Mucosa of gallbladder (tissue), 1 donor: ENCODE measurements around the gene LARP1B. TPM values are rescaled to one million over a fixed set of nuclear protein-coding genes. Genes with fewer than 3 reads are reported as not detected.
"Not testable (repeated sequence)": the region's sequence is repeated elsewhere in the genome, so short reads cannot be mapped to it uniquely, and the experiment has no call there.

Experiments
- DNase-seq: peaks from one replicate; pipeline ENCODE4 v3.0.0-alpha.2; 2020; ENCODE audit warnings: low spot score
- total RNA-seq: library from RNA; stranded (reverse); gene quantifications from one replicate; pipeline ENCODE4 v1.2.1, GENCODE V29; 2021
- donor health status: DM: no; HTN: no; CAD: no.

The LARP1B gene
- total RNA-seq, 1 donor from 2014 or later, result 23.0 TPM

DNA sequence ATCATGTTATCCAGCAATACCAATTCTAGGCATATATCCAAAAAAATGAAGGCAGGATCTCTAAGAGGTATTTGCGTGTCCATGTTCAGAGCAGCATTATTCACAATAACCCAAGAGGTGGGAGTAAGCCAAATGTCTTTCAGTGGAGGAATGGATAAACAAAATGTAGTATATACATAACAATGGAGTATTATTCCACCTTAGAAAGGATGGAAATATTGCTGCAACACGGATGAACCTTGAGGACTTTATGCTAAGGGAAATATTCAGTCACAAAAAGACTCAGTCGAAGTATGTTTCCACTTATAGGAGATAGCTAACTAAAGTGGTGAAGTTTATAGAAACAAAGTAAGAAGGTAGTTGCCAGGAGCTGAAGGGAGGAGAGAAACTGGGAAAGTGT lies 74.3 kb downstream of the LARP1B start:
- no peak for DNase-seq

DNA sequence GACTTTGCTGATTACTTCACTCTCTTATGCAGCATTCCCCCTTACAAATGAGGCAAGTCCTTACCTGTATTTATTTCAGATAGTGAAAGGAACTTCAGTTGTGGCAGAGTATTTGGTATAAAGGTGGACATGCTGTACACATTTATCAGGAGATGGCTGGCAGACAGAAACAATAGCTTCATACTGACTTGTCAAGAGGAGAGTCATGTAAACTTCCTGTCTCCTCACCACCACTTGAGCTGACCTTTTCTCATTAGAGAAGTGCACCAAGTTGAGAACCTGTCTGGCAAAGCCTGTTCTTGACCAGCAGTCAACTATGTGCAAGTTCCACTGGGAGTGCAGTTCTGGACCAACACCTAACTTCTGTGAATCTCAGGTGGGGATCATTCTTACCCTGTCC lies 80.8 kb downstream of the LARP1B start:
- DNase-seq, result no peak

DNA sequence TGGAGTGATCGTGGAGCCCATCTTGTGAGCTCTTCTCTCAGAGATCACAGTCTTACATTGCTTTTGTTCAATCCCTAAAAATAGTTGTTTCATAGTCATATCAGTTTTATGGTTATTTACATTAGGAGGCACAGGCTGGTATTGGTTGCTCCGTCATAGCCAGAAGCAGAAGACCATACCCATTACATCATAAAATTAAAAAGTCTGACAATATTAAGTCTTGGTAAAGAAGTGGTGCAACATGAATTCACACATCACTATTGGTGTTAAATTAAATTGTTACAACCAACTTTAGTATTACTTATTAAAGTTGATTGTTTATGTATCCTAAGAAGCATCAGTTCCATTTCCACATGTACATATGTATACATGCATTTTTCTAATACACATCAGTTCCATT lies 84.6 kb downstream of the LARP1B start:
- no peak for DNase-seq

DNA sequence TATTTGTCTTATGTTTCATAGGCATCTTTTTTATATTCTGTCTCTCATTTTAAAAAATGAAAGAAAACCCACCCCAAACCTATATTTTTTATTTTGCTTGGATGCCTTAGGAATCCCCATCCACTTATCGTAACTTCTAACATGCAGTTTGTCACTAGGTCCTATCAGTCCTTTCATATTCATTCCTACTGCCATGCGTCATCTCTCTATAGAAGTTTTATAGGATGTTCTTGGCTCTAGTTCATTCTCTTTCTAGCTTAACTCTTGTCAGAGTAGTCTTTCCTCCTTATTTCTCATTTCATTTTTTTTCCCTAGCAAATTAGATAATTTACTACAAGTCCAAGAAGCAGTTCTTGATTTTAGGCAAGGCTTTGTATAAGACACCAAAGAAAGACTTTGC lies 92.7 kb downstream of the LARP1B start:
- DNase-seq, result no peak

DNA sequence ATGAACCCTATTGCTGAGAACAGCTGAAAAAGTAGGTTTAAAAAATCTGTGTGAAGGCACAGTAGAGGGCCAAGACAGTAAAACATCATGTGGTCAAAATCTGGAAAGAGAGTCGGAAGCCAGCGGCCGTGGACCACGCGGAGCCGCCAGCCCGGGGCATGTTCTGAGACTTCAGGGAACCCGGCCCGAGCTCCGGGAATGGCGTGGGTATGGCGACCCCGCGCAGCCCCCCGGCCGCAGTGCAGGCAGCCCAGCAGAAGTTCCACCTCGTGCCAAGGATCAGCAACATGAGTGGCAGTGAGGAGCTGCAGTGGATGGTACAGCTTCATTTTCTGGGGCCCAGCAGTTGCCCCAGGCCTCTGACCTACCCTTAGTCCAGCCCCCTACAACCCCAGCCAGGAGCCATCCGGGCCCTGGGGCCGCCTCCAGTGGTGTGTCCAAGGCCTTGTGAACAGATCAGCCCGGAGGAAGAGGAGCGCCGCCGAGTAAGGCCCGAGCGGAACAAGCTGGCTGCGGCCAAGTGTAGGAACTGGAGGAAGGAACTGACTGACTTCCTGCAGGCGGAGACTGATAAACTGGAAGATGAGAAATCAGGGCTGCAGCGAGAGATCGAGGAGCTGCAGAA lies 94.2 kb downstream of the LARP1B start:
- DNase-seq, result no peak

DNA sequence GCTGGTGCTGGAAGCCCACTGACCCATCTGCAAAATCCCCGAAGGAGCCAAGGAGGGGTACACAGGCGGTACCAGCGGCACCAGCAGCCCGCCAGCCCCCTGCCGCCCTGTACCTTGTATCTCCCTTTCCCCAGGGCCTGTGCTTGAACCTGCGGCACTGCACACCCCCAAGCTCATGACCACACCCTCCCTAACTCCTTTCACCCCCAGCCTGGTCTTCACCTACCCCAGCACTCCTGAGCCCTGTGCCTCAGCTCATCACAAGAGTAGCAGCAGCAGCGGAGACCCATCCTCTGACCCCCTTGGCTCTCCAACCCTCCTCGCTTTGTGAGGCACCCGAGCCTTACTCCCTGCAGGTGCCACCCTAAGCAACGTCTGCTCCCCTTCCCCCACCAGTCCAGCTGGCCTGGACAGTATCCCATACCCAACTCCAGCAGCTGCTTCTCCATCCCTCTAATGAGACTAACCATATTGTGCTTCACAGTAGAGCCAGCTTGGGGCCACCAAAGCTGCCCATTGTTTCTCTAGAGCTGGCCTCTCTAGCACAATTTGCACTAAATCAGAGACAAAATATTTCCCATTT lies 94.9 kb downstream of the LARP1B start:
- no peak for DNase-seq

DNA sequence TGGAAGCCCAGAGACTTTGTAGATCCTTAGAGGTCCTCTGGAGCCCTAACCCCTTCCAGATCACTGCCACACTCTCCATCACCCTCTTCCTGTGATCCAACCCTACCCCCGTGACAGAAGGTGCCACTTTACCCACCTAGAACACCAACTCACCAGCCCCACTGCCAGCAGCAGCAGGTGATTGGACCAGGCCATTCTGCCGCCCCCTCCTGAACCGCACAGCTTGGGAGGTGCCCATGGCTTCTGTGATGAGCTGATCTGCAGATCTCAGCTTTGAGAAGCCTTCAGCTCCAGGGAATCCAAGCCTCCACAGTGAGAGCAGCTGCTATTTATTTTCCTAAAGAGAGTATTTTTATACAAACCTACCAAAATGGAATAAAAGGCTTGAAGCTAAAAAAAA lies 95.4 kb downstream of the LARP1B start:
- not testable (repeated sequence) for DNase-seq

DNA sequence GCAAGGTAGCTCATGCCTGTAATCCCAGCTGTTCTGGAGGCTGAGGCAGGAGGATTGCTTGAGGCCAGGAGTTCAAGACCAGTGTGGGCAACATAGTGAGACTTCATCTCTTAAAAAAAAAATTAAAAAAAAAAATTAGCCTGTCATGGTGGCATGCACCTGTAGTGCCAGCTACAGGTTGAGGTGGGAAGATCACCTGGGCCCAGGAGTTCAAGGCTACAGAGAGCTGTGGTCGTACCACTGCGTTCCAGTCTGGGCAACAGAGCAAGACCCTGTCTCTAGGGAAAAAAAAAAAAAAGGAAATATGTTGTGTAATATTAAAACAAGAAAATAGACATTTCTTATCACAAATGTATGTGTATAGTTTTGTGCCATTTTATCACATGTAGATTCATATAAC lies 97.8 kb downstream of the LARP1B start:
- no peak for DNase-seq

DNA sequence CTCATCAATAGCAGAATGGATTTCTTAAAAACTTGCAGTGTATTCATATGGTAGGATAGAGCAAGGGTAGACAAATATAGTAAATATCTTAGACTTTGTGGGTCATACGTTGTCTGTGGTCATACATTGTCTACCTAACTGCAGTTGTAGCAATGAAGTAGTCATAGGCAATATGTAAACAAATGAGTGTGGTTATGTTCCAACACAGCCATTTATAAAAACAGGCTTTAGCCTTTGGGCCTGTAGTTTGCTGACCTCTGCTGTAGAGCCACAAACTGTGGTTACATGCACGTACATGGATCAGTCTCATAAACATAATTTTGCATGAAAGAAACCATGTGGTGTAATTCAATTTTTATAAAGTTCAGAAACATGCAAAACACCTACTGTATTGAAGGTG lies 98.9 kb downstream of the LARP1B start:
- DNase-seq, result no peak

DNA sequence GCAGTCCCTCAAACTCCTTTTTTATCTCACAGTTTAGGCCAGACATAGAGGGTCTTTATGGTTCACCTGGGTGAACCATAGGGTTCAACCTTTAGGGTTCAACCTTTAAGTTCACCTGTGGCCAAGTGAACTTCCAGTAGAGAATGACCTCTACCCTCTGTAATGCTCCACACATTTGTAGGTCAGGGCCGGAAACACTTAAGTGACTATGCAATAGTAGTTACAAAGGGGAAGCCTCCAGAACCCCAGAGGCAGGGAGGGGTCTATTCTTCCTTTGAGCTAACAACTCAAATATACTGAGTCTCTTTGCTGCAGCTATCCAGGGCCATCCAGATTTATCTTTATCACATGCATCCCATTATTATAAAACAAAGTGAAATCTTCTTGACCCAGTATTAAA lies 100.0 kb downstream of the LARP1B start:
- no peak for DNase-seq

DNA sequence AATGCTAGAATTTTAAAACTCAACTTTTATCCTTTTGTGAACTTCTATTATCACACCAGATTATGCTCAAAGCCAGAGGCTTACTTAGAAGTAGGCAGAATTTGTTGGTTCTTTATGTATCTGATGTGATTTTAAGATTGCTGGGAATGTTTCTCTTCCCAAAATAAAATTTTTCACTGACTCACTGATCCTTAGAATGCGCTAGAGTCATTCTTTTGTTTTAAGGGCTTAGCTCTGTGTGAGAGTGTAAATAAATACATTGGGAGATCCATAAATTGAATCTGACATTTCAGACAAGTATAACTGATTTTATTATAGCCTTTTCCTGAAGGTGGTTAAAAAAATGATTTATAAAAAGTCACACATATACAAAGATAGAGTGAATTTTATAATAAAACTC lies 101.3 kb downstream of the LARP1B start:
- DNase-seq, result no peak

DNA sequence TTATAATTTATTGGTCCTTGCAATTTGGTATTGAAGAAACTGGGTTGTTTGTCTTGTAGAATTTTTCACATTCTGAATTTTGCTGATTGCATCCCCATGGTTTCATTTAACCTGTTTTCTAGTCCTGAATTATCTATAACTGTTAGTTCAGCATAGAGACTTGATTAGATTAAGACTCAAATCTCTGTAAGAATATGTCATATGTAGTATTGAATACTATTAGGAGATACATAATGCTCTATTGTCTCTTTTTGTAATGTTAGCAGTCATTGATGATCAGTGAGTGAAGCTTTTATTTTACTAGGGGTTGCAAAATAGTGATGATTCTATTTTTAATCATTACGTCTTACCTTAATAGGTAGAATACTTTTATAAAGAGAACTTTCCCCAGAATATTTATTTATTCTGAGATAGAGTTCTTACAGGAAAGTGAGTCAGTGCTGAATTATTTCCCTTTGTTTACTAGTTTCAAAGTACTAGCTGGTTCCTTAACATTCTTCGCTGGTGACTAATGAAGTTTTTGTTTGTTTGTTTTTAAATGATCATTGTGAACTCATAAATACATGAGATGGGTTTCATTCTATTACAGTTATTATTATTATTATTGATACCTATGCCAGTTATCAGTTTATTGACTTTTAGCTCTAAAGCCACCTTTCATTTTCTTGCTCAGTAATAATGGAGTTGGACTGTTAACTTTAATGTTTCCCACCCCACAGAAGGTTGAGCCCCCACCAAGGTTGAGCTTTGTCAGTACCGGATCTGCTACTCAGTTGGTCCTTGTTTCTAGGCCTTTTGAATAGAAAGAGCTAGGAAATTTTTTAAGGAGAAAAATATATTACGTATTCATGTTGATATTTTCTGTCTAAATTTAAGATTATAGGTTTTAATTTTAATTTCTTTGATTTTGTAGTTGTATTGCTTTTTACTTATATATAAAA lies 102.3 kb downstream of the LARP1B start:
- no peak for DNase-seq

DNA sequence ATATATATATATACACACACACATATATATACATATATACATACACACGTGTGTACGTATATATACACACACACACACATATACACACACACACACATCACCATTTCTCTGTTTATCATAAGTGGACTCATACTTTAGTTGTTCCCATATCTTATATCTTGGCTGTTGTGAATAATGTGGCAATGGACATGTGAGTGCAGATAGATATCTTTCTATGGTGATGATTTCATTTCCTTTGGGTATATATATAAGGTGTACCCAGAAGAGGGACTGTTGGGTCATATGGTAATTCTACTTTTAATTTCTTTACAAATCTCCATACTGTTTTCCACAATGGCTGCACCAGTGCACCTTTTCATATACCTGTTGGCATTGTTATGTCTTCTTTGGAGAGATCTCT lies 105.9 kb downstream of the LARP1B start:
- no peak for DNase-seq

DNA sequence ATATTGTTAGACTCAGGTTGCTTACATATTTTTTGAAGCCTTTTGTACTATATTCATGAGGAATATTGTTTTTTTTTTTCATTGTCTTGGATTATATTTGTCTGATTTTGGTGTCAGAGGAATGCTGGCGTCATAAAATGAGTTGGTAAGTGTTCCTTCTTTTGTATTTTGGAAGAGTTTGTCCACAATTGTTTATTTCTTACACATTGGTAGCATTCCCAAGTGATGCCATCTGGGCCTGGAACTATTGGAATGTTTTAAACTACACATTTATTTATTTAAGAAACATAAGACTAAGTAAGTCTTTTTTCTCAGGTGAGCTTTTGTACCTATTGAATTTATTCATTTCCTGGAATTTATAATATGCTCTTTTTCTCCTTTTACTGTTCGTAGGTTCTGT lies 107.6 kb downstream of the LARP1B start:
- no peak for DNase-seq

DNA sequence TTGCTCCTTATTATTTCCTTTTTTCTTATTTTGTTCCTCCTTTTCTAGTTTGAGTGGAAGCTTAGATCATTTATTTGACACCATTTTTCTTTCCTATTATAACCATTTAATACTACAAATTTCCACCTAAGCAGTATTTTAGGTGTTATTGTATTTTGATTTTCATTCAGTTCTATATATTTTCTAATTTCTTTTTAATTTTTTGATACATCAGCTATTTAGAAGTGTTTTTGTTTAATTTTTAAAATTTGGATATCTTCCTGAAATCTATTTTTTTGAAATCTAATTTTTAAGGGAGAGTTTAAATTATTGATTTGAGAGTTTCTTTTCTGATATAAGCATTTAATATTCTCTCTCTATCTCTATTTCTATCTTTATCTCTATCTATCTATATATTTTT lies 108.1 kb downstream of the LARP1B start:
- no peak for DNase-seq

DNA sequence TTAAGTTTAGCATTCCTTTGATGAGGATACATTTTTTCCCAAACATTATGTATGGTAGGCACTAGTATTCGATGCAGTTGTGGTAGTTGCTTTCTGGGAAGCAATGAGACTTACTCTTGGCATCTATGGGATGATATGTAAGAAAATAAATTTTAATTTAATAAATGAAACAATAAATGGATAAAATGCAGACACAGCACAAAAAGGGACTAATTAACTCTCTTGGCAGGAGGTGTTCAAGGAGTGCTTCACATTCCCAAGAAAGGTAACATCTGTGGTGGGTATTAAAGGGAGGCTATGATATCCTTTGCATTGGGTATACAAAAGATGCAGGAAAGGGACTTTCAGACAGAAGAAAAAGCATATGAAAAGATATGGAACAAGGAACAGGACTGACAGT lies 115.5 kb downstream of the LARP1B start:
- no peak for DNase-seq

DNA sequence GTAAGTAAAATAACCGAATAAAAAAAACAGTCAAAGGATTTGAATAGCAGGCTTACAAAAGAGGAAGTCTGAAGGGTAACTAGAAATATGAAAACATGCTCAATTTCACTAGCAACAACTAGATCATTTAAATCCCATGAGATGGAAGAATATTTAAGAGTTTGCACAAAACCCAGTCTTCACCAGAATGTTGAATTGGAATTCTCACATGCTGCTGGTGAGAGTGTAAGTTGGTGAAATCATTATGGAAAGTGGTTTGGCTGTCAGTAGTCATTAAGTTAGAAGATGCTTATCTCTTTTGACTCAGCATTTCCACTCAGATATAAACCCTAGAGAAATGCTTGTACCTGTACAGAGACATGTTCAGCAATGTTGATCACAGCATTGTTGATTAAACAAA lies 116.4 kb downstream of the LARP1B start:
- DNase-seq, result no peak

DNA sequence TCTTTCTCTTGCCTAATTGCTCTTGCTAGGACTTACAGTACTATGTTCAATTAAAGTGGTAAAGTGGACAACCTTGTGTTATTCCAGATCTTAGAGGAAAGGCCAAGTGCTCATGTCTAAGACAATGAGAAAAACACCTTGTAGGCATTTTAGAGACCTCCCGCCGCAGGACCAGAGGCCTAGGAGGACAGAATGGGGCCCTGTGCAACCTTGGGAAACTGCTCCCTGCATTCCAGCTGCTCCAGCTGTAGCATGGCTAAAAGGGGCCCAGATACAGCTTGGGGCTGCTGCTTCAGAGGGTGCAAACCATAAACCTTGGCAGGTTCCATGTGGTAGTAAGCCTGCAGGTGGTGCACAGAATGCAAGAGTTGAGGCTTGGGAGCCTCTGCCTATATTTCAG lies 125.5 kb downstream of the LARP1B start:
- no peak for DNase-seq

DNA sequence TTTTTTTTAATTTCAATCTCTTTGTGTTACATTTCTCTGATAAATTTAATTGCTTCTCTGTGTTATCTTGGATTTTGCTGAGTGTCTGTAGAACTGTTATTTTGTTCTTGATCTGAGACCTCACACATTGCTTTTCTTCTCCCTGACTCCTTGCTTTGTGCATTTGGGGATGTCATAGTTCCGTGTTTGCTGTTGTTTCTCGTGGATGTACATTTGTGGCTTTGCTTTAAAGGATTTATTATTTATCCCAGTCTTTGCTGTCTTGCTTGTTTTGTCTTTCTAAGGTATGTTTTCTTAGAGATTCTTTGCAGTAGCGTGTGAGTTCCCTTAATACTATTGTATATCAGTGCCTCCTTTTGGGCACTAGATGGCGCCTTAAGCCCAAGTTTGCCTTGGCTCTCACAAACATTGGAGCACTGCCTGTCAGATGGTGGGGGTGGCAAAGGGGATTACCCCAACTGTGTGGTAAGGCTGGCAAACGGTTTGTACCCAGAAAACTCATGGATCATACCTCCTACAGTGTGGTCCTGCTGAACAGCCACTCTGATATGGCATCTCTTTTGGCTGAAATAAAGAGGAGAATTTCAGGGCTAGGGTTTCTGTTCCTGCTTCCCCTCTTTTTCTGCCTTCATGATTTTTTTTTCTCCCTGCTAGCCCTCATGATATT lies 130.1 kb downstream of the LARP1B start:
- DNase-seq, result peak; percentile 62

DNA sequence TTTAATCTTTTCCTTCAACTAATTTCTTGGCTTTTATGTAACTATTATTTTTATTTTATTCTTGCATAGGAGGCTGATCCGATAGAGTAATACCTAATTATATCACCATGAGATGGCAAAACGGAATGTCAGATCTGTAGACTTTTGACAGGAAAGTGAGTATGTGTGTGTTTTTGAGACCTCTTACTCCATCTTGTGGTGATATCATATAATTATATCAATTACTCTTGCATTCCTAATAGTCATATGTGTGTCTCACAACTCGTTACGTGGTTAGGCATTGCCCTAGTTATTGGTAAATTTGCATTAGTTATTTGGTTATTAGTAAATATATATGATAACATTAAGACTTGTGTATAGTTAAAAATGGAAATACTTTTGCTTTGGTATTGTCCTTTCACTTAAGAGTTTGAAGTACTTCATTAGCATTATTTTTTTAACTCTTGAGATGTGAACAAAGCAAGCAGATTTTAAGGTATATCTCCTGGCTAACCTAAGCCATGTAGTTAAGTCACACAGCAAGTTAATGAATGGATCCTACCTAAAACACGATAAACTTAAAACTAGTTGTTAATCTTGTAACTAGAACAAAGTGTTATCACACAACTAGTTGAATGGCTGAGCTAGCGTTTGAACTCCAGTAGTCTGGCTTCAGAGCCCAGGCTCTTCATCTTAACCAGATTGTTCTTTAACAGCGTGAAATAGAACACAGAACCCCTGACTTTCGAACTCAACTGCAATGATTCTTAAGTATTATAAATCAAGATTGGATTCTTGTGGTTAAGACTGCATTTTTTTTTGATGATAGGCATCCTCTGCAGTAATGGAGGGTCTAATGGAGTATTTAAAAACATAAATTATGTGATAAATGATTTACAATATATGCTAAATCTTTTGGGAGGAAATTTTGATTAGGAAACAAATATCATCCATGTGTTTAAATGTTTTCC lies 159.4 kb downstream of the LARP1B start:
- DNase-seq, result no peak

DNA sequence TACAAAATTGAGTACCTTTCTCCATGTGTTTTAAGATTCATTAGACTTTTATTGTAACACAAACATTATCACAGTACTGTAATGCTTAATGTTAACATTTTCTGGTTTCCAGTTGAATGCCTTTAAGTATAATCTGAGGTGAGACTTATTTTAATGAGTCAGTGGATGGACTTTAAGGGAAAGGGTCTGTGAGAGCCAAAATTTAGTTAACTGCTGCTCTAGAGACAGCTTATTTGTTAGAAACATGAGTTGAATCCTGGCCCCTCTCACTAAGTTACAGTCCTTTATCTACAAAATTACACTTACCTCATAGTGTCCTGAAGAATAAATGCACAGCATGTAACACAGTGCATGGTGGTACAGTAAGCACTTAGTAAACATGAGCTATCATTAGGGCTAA lies 160.5 kb downstream of the LARP1B start:
- no peak for DNase-seq
